Measurements from ENCODE around the gene ZNF358. TPM values are rescaled to one million over a fixed set of nuclear protein-coding genes. Genes with fewer than 3 reads are reported as not detected.

The ZNF358 gene
- total RNA-seq, 1 donor from 2014 or later: 41.1 TPM

GRCh38 chr19:7533925-7534480 is 18.1 kb downstream of the ZNF358 start:
- H3K27ac ChIP-seq (ENCODE audit: low read depth, low read length): peak overlapping the region; percentile 72
- DNase-seq (ENCODE audit: low read depth) (peak; percentile 77), FAIRE-seq (no peak)
- H3K79me2 ChIP-seq (ENCODE audit: insufficient read depth, low read length): peaks cover 9% of the 10 kb centered on the region
- Mint-ChIP-seq H3K36me3 (ENCODE audit: low read depth, unreplicated experiment) (peaks cover 4% of the 10 kb centered on the region), H3K27me3 (ENCODE audit: low read depth, unreplicated experiment) (no peaks in the 10 kb centered on the region), H3K9me3 (ENCODE audit: unreplicated experiment) (no peaks in the 10 kb centered on the region), H3K4me3 (ENCODE audit: unreplicated experiment) (peak overlapping the region; percentile 97), H3K27ac (ENCODE audit: unreplicated experiment) (peak overlapping the region; percentile 94), H3K4me1 (ENCODE audit: low read depth, unreplicated experiment) (peaks cover 4% of the 10 kb centered on the region)
- no peaks in the 10 kb centered on the region for H3K36me3 ChIP-seq (ENCODE audit: insufficient read depth, low read length)
- TF ChIP-seq EZH2 (IDR thresholded peaks at IDR 0.05; ENCODE audit: insufficient read depth, low read length) (no peak), CTCF (IDR thresholded peaks at IDR 0.05; ENCODE audit: insufficient read depth, low read depth, low read length) (no peak)
- peak overlapping the region; percentile 91 for H2AFZ ChIP-seq (ENCODE audit: low read depth, low read length)
- H3K27me3 ChIP-seq (ENCODE audit: insufficient read depth, low read length): no peaks in the 10 kb centered on the region
- peak overlapping the region; percentile 90 for H3K4me3 ChIP-seq (ENCODE audit: insufficient read depth, low read depth, low read length)
- H3K4me1 ChIP-seq (ENCODE audit: insufficient read depth, low read length): peaks cover 6% of the 10 kb centered on the region
- peak overlapping the region; percentile 97 for H3K4me2 ChIP-seq (ENCODE audit: low read length)
- H4K20me1 ChIP-seq (ENCODE audit: insufficient read depth, low read length): no peaks in the 10 kb centered on the region
- H3K9ac ChIP-seq (ENCODE audit: low read length): peak overlapping the region; percentile 87
- no peaks in the 10 kb centered on the region for H3K9me3 ChIP-seq (ENCODE audit: insufficient read depth, low read depth, low read length)

GRCh38 chr19:7534531-7535046 is 18.7 kb downstream of the ZNF358 start:
- Histone ChIP-seq H3K4me2 (ENCODE audit: low read length) (peak overlapping the region; percentile 97), H3K4me1 (ENCODE audit: insufficient read depth, low read length) (peaks cover 6% of the 10 kb centered on the region), H3K9ac (ENCODE audit: low read length) (peak overlapping the region; percentile 87), H3K4me3 (ENCODE audit: insufficient read depth, low read depth, low read length) (peak overlapping the region; percentile 90), H3K9me3 (ENCODE audit: insufficient read depth, low read depth, low read length) (no peaks in the 10 kb centered on the region), H3K79me2 (ENCODE audit: insufficient read depth, low read length) (peaks cover 9% of the 10 kb centered on the region), H3K27ac (ENCODE audit: low read depth, low read length) (peak overlapping the region; percentile 72), H3K27me3 (ENCODE audit: insufficient read depth, low read length) (no peaks in the 10 kb centered on the region), H4K20me1 (ENCODE audit: insufficient read depth, low read length) (no peaks in the 10 kb centered on the region), H2AFZ (ENCODE audit: low read depth, low read length) (peak overlapping the region; percentile 91), H3K36me3 (ENCODE audit: insufficient read depth, low read length) (no peaks in the 10 kb centered on the region)
- H3K9me3 Mint-ChIP-seq (ENCODE audit: unreplicated experiment): no peaks in the 10 kb centered on the region
- H3K4me1 Mint-ChIP-seq (ENCODE audit: low read depth, unreplicated experiment): peaks cover 4% of the 10 kb centered on the region
- H3K4me3 Mint-ChIP-seq (ENCODE audit: unreplicated experiment): peak overlapping the region; percentile 97
- peaks cover 4% of the 10 kb centered on the region for H3K36me3 Mint-ChIP-seq (ENCODE audit: low read depth, unreplicated experiment)
- H3K27me3 Mint-ChIP-seq (ENCODE audit: low read depth, unreplicated experiment): no peaks in the 10 kb centered on the region
- H3K27ac Mint-ChIP-seq (ENCODE audit: unreplicated experiment): peak overlapping the region; percentile 94
- TF ChIP-seq EZH2 (IDR thresholded peaks at IDR 0.05; ENCODE audit: insufficient read depth, low read length): no peak
- TF ChIP-seq CTCF (IDR thresholded peaks at IDR 0.05; ENCODE audit: insufficient read depth, low read depth, low read length): peak; percentile 14
- FAIRE-seq (no peak), DNase-seq (ENCODE audit: low read depth) (peak; percentile 83)
